Loucy (cell line): ENCODE results near the gene ADAMTS7.

ENCODE experiments used
- EZH2phosphoT487 ChIP-seq: fragments of 200-600 bp; IDR thresholded peaks from 2 replicates; pipeline ENCODE4 v1.6.1; 2018; ENCODE audit warnings: antibody characterized with exemption, mild to moderate bottlenecking, moderate library complexity, borderline replicate concordance
- TF ChIP-seq, protein P1 (sequence below): fragments of 200-600 bp; sonication (generic); conservative IDR thresholded peaks from 2 replicates; pipeline ENCODE4 v1.5.1; 2014; ENCODE audit warnings: mild to moderate bottlenecking, antibody characterized with exemption, low read length

DNA sequence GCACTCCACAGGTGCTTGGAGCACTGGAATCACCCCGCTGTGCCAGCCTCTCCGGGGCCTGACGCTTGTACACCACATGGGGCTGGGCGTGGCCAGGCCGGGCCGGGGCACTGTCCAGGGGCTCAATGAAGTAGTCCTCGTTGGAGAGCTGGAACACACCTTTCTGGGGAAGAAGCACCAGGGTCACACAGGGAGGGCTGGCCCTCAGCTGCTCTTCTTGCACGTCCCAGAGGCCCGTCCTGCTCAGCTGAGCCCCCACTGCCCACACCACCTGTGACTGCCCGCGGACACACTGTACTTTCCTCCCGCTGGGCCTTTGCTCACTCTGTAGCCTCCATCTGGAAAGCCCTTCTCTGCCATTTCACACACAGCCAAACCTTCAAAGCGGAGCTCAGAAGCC, 13.3 kb downstream of the ADAMTS7 start:
- TF ChIP-seq, protein P1, sequence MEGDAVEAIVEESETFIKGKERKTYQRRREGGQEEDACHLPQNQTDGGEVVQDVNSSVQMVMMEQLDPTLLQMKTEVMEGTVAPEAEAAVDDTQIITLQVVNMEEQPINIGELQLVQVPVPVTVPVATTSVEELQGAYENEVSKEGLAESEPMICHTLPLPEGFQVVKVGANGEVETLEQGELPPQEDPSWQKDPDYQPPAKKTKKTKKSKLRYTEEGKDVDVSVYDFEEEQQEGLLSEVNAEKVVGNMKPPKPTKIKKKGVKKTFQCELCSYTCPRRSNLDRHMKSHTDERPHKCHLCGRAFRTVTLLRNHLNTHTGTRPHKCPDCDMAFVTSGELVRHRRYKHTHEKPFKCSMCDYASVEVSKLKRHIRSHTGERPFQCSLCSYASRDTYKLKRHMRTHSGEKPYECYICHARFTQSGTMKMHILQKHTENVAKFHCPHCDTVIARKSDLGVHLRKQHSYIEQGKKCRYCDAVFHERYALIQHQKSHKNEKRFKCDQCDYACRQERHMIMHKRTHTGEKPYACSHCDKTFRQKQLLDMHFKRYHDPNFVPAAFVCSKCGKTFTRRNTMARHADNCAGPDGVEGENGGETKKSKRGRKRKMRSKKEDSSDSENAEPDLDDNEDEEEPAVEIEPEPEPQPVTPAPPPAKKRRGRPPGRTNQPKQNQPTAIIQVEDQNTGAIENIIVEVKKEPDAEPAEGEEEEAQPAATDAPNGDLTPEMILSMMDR, result no peak
- no peak for TF ChIP-seq EZH2phosphoT487
